GM21360 (cell line): ENCODE measurements around the gene ZNF490.
A peak's percentile ranks its signal among the peaks of the same experiment; 100 is the strongest.
"Not testable (repeated sequence)": the region's sequence is repeated elsewhere in the genome, so short reads cannot be mapped to it uniquely, and the experiment has no call there.

Experiments used
- ATAC-seq: cut with Tn5 transposase; IDR thresholded peaks from one replicate; pipeline ENCODE4 v1.9.1; 2021; ENCODE audit warnings: mild to moderate bottlenecking, moderate library complexity; ENCODE audit not compliant: unreplicated experiment

The ZNF490 gene

DNA sequence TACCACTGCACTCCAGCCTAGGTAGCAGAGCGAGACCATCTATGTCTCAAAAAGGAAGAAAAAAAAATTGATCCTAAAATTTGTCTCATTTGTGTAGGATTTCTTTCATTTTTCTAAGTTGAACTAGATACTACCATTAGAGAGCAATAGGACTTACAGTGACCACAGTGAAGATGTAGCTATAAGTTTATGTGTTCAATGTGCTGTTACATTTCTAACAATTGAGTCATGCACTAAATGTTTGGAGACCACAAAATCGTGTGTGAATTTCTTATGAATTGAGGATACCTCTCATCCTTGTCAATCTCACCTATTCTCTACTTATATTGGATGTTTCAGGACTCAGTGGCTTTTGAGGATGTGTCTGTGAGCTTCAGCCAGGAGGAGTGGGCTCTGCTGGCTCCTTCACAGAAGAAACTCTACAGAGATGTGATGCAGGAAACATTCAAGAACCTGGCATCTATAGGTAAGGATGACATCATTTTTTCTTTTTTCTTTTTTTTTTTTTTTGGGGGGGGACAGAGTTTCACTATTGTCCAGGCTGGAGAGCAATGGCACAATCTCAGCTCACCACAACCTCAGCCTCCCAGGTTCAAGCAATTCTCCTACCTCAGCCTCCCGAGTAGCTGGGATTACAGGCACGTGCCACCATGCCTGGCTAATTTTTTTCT is 12.9 kb upstream of the ZNF490 start:
- no peak for ATAC-seq

GRCh38 chr19:12621253-12622024 is 10.8 kb upstream of the ZNF490 start:
- not testable (repeated sequence) for ATAC-seq

DNA sequence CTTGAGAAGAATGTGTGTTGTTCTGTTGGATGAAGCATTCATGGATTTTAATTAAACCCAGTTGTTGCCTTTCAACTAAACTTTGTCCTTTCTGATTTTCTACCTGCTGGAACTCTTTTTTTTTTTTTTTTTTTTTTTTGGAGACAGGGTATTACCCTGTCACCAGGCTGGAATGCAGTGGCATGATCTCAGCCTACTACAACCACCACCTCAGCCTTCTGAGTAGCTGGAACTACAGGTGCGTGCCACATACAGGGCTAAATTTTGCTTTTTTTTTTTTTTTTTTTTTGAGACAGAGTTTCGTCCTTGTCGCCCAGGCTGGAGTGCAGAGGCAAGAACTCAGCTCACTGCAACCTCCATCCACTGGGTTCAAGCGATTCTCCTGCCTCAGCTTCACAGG is 7.0 kb upstream of the ZNF490 start:
- ATAC-seq = no peak

- no peak for ATAC-seq
Measured at GRCh38 chr19:12611361-12611699, 717 bp upstream of the ZNF490 start.

DNA sequence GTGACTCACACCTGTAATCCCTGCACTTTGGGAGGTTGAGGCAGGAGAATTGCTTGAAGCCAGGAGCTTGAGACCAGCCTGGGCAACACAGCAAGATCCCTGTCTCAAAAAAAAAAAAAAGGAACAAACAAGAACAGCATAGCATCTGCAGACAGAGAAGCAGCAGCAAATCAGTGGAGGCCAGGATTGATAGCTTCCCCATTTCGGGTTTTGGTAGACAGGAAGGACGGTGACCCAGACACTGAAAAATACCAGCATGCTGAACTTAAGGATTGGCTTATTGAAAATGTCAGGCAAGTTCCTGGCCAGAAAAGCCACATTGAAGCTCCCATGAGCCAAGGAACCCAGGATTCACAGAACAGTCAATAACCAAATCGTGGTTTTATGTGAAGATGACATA is 3.0 kb downstream of the ZNF490 start:
- no peak for ATAC-seq

DNA sequence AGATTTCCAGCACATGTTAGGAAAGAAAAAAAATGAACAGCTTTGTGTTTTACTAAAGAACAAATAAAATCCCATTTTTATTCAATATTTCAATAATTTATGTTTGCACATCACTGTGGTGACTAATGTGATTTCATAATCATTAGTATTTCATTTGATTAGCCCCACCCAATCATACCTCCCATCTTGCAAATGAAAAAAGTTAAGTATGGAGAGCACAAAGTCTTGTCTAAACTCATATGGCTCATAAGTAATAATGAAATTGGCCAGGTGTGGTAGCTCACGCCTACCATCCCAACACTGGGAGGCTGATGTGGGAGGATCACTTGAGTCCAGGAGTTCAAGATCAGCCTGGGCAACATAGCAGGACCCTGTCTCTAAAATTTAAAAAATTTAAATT is 3.8 kb downstream of the ZNF490 start:
- no peak for ATAC-seq

DNA sequence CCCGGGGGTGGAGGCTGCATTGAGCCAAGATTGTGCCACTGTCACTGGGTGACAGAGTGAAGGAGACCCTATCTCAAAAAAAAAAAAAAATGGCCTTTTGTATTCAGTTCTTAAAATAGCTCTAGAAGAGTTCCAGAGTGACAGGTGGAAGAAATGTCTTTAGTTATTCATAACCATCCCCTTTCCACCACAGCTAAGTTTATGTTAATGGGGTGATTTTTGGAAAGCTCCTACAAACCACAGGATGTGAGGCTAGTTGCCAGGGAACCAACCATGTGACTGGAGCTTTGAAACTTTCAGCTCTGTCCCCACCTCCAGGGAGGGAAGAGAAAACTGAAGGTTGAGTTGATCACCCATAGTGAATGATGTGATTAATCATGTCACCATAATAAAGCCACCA is 6.9 kb downstream of the ZNF490 start:
- no peak for ATAC-seq

- ATAC-seq = no peak
Measured at GRCh38 chr19:12597594-12597993, 13.0 kb downstream of the ZNF490 start.

DNA sequence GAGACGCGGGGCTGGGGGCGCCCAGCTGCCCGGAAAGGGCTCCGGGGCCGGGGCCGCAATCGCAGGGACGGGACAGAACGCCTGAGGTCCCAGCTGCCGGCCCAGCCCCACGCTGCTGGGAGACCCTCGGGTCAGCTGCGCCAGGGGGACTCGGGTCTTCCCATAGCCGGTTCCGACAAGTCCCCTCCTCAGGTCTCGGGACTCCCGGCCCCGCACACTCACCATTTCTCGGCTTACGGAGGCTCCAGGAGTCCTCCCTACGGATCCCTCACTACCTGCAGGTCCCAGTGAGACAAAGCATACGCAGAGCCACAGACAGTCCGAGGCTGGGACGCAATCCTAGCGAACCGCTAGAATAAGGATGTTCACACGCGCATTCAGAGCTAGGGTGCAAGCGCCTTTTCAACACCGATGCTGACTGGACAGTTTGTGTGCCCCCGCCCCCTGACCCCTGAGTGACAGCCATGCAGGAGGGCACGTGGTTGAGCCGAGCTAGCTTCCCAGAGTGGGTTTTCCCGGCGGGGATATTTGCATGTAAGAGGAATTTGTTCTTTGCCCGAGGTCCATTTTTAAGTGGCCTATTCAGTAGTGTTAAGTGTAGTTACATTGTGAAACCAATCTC is 13.6 kb downstream of the ZNF490 start:
- ATAC-seq = no peak

DNA sequence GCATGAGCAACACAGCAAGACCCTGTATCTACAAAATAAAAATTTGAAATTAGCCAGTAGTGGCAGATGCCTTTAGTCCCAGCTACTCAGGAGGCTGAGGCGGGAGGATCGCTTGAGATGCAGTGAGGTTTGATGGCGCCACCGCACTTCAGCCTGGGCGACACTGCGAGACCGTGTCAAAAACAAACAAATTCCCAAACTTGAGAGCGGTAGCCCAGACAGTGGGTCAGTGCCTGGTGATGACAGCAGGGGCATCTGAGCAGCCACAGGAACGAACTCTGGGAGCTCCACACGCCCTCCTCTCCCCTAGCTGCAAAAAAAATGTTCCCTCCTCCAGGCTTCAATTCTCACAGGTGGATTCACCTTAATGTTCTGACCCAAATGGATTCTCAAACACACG is 14.1 kb downstream of the ZNF490 start:
- no peak for ATAC-seq

GRCh38 chr19:12581100-12581499 is 29.5 kb downstream of the ZNF490 start:
- ATAC-seq = no peak

- ATAC-seq = no peak
Measured at GRCh38 chr19:12580180-12580694, 30.4 kb downstream of the ZNF490 start.

DNA sequence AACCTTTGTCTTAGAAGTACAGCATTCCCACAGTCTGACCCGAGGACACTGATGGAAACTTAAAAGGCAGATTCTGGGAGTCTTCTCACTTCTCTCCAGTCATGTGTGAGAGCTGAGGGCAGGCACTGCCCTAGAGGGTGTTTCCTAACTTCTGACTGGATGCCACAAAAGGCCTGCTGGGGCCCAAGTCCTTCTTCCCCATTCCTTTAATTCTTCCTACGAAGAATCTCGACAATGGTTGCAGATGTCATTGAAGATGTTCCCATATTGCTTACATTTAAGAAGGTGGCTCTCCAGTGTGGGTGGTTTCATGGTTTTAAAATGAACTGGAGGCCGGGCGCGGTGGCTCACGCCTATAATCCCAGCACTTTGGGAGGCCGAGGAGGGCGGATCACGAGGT is 32.0 kb downstream of the ZNF490 start:
- ATAC-seq = no peak

DNA sequence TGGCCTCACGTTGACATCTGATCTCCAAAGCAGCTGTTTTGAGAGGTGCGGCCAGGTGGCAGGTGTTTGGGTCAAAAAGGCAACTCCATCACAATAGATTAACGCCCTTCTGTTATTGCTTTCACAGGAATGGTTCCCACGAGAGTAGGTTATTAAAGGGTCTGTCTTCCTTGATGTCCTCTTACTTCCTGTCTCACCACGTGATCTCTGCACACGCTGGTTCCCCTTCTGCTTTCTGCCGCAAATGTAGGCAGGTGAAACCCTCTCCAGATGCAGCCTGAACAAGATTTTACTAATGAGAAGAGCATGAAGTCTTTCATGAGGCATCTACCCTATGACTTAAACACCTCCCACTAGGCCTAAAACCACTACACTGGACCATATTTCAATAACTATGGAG is 36.6 kb downstream of the ZNF490 start:
- ATAC-seq = no peak

DNA sequence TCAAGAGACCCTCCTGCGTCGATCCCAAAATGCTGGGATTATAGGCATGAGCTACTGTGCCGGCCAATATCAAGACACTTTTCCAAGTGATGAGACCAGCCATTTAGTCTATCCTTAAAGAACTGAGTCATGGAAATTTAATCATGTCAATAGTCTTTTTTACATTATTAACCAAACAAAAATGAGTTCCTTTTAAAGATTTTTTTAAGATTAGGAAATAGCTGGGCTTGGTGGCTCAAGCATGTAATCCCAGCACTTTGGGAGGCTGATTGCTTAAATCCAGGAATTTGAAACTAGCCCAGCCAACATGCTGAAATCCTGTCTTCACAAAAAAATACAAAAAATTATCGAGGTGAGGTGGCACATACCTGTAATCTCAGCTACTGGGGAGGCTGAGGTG is 42.7 kb downstream of the ZNF490 start:
- no peak for ATAC-seq

DNA sequence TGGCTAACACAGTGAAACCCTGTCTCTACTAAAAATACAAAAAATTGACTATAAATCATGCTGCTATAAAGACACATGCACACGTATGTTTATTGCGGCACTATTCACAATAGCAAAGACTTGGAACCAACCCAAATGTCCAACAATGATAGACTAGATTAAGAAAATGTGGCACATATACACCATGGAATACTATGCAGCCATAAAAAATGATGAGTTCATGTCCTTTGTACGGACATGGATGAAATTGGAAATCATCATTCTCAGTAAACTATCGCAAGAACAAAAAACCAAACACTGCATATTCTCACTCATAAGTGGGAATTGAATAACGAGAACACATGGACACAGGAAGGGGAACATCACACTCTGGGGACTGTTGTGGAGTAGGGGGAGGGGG is 44.2 kb downstream of the ZNF490 start:
- not testable (repeated sequence) for ATAC-seq

DNA sequence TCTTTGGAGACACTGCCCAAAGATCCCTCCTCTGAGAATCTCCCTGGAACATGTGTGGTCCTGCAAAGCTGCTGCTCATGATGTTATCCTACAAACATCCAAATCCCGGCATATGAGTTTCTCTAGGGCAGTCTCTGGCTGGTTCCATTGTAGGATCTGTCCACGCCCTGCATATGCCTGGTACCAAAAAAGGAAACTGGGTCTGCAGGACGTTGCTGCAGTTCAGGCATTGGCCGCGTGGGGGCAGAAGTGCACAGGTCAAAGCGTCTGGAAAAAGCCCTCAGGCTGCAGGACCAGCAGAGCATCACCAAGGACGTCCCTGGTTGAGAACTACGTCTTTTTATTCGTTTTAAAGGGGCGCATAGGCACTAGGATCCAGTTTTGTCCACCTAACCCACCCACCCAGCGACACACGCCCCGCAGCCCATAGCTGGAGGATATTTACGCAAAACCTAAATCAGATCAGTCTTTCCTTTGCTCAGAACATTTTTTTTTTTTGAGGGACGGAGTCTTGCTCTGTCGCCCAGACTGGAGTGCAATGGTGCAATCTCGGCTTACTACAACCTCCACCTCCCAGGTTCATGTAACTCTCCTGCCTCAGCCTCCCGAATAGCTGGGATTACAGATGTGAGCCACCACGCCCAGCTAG is 46.5 kb downstream of the ZNF490 start:
- ATAC-seq = no peak

DNA sequence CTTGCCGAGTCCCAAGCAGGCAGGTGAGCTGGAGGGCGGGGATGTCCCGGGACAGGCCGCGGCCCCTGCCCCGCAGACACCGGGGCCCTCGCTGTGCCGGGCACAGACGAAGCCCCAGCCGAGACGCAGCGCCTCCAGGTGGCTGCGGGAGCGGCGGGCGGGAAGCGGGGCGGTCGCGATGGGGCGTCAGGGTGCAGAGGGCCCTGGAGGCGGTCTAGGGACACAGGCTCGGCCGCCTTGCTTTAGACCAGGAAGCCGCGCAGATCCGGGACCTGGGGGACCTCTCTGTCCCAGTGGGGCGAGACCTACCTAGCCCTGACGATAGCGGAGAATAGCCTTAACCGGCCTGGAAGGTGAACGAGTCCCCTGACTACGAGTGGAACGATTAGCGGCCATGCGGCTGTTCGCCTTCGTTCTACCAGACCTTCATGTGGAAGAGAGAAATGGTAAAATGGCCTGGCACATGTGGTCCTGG is 55.1 kb downstream of the ZNF490 start:
- no peak for ATAC-seq

GRCh38 chr19:12551060-12551832 is 59.4 kb downstream of the ZNF490 start, which contains the start of gene ZNF564:
ZNF564 (minus strand) TSS chr19:12551482; CDS start chr19:12551332, 150 bp downstream.
- peak; percentile 91 for ATAC-seq

- no peak for ATAC-seq
Measured at GRCh38 chr19:12546903-12547302, 63.7 kb downstream of the ZNF490 start.

DNA sequence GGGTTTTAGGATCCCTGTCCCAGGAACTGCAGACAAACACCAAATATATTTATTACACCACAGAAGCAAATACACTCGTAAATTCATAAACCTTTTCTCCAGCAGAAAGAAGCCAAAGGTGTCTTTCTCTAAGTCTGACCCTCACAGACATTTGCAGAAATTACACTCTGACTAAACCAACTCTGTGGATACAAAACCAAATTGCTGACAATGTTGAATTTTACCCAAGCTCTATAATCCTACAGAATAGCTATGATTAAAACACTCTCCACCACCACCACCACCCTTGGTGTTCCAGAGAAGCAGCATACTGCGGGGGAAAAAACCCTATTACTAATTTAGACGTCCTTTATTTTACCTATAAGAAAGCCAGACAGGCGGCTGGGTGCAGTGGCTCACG is 64.5 kb downstream of the ZNF490 start:
- ATAC-seq = no peak
